Natural killer cell (primary cell): ENCODE results near the gene KLK12. TPM values are rescaled to one million over a fixed set of nuclear protein-coding genes. Genes with fewer than 3 reads are reported as not detected.

Experiments used
- ATAC-seq, 3 donors: fragments of 150-1000 bp in 2 of 3; fragments of 200-7000 bp in 1 of 3; cut with Tn5 transposase; 1 replicate in 1 of 3; 2 replicates in 2 of 3; pipeline ENCODE4 v1.10.0; 2021; ENCODE audit warnings: mild to moderate bottlenecking in 2 of 3, moderate library complexity in 2 of 3
- DNase-seq, 2 donors: peaks; one replicate each; pipeline versions ENCODE4 v3.0.0 to v3.0.0-alpha.2; 2013 to 2021; ENCODE audit warnings: mixed read lengths in 1 of 2
- H3K27ac ChIP-seq: one replicate; pipeline ENCODE4 v1.5.1; 2013; ENCODE audit warnings: mild to moderate bottlenecking, low read length
- H3K27me3 ChIP-seq: one replicate; pipeline ENCODE4 v1.6.1; 2013; ENCODE audit warnings: low read length; ENCODE audit not compliant: control insufficient read depth, insufficient read depth
- H3K36me3 ChIP-seq: one replicate; pipeline ENCODE4 v1.6.1; 2013; ENCODE audit warnings: low read length; ENCODE audit not compliant: control insufficient read depth, insufficient read depth
- H3K4me1 ChIP-seq: one replicate; pipeline ENCODE4 v1.6.1; 2013; ENCODE audit warnings: low read length; ENCODE audit not compliant: control insufficient read depth, insufficient read depth
- H3K4me3 ChIP-seq: one replicate; pipeline ENCODE4 v1.5.1; 2013; ENCODE audit warnings: low read length
- H3K9me3 ChIP-seq: one replicate; pipeline ENCODE4 v1.6.1; 2013; ENCODE audit warnings: low read length; ENCODE audit not compliant: control insufficient read depth, insufficient read depth
- H3K27ac Mint-ChIP-seq, 2 donors: one replicate each; pipeline ENCODE4 v1.8.0; 2022; ENCODE audit warnings: mild to moderate bottlenecking in 2 of 2, mixed read lengths in 2 of 2, moderate library complexity in 1 of 2
- H3K27me3 Mint-ChIP-seq, 2 donors: one replicate each; pipeline ENCODE4 v1.8.0; 2022; ENCODE audit warnings: low read depth in 2 of 2, mixed read lengths in 2 of 2
- H3K36me3 Mint-ChIP-seq: one replicate; pipeline ENCODE4 v1.8.0; 2022; ENCODE audit warnings: mixed read lengths
- H3K4me1 Mint-ChIP-seq, 2 donors: one replicate each; pipeline ENCODE4 v1.8.0; 2022; ENCODE audit warnings: mixed read lengths in 2 of 2
- H3K4me3 Mint-ChIP-seq: one replicate; pipeline ENCODE4 v1.8.0; 2022; ENCODE audit warnings: mild to moderate bottlenecking, moderate library complexity, mixed read lengths
- H3K9me3 Mint-ChIP-seq, 2 donors: one replicate each; pipeline ENCODE4 v1.8.0; 2022; ENCODE audit warnings: mixed read lengths in 2 of 2
- WGBS: methylation state at CpG from one replicate; pipeline ENCODE4 v1.1.7; 2013; ENCODE audit warnings: missing lambda C conversion rate; ENCODE audit not compliant: insufficient coverage; 5-methylcytosine and 5-hydroxymethylcytosine counted together
- intact Hi-C: fragments of 100-400 bp; cut with micrococcal nuclease; formaldehyde crosslinking; loops from one replicate; pipeline ENCODE4 v1.14.2; 2022
- total RNA-seq, 4 donors: library from RNA; stranded (reverse); fragments of 120-200 nt in 1 of 4; gene quantifications; one replicate each; pipeline versions ENCODE4 v1.2.3 to v1.2.4, GENCODE V29; 2013 to 2022
- TF ChIP-seq, protein P1 (sequence below): fragments of 200-600 bp; IDR thresholded peaks from one replicate; pipeline ENCODE4 v1.8.0; 2022; ENCODE audit warnings: antibody characterized with exemption

The KLK12 gene
- total RNA-seq, 3 donors from 2014 or later (not counting 1 experiment from before 2014, with no cell fraction given), result not detected

DNA sequence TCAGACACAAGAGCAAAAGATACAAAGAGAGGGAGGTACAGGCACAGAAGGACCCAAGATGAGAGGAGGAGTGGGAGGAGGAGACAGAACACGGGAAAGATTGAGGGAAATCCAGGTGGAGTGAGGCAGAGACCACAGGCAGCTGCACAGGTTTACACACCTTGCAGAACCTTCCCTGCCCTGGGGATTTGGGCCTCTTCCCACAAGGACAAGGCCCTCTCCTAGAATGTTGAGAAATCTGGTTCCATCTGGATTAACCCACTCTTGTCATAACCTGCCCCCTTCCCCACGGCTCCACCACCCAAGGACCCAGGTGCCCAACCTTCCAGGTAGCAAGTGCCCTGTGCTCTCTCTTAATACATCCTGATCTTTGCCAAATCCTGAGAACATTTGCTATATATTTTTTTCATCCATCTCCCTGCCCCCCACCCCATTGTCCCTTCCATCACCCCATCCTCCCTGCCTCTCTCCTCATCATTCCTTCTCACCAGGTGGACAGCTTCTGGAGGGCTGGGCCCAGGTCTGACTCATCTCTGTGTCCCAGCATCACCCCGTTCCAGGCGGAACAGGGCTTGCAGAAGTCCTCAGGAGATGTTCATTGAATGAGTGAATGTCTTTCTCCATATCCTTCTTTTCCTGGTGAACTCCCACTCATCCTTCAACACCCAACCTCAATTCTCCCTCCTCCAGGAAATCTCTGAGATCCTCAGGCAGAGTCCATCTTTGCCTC lies 24.6 kb downstream of the KLK12 start:
- DNase-seq, result no peak
- peaks cover 44 to 45% of the 10 kb centered on the region in 2 donors for H3K27me3 Mint-ChIP-seq
- H3K36me3 Mint-ChIP-seq, result no peaks in the 10 kb centered on the region
- TF ChIP-seq, protein P1, sequence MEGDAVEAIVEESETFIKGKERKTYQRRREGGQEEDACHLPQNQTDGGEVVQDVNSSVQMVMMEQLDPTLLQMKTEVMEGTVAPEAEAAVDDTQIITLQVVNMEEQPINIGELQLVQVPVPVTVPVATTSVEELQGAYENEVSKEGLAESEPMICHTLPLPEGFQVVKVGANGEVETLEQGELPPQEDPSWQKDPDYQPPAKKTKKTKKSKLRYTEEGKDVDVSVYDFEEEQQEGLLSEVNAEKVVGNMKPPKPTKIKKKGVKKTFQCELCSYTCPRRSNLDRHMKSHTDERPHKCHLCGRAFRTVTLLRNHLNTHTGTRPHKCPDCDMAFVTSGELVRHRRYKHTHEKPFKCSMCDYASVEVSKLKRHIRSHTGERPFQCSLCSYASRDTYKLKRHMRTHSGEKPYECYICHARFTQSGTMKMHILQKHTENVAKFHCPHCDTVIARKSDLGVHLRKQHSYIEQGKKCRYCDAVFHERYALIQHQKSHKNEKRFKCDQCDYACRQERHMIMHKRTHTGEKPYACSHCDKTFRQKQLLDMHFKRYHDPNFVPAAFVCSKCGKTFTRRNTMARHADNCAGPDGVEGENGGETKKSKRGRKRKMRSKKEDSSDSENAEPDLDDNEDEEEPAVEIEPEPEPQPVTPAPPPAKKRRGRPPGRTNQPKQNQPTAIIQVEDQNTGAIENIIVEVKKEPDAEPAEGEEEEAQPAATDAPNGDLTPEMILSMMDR, result no peak
- no peak overlapping the region for H3K27ac Mint-ChIP-seq
- H3K27me3 ChIP-seq, result no peaks in the 10 kb centered on the region
- no peaks in the 10 kb centered on the region for H3K9me3 Mint-ChIP-seq
- WGBS, result 71% methylated on average over 2 of the region's 4 CpGs
- no peaks in the 10 kb centered on the region for H3K9me3 ChIP-seq
- no peak overlapping the region for H3K4me3 Mint-ChIP-seq
- H3K36me3 ChIP-seq, result no peaks in the 10 kb centered on the region
- H3K27ac ChIP-seq, result no peak overlapping the region
- H3K4me1 ChIP-seq, result no peaks in the 10 kb centered on the region
- intact Hi-C loops, result no loop called here
- no peak for ATAC-seq
- H3K4me3 ChIP-seq, result no peak overlapping the region
- H3K4me1 Mint-ChIP-seq, result no peaks in the 10 kb centered on the region

DNA sequence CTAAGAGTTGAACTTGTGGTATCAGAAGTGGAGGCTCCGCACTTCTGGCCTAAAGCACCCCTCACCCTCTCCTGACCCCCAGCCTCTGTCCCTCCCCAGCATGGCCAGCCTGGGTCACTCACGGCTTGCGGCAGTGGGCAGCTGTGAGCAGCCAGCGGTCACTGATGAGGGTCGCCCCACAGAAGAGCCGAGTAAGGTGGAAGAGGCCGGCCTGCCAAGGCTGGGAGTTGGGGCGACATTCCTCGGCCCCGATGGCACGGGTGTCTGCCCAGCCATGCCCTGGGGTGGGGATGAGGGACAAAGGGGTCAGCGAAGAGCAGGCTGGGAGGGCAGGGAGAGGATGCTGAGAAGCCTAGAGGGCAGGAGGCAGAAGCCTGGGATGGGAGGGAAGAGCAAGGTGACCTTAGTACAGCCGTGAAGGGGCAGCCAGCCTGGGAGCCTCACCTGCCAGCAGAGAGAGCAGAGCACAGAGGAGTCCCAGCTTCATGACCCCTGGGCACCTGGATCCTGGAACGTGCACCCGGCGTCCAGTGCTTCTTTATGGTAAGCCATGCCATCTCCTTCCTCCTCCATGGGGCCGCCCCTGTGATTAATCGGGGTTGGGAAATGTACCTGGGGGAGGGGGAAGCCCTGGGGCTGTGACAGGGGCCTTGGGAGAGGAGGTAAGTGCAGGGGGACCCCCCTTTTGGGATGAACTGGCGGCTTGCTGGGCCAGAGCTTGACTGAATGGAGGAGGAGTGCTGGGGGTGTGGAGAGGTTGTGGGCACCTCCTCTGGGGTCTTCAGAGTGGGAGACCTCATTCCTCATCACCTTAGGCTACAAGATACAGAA lies 25.5 kb downstream of the KLK12 start:
- no peak for DNase-seq
- TF ChIP-seq, protein P1, result no peak
- no peak for ATAC-seq
- WGBS, result 70% methylated on average over 19 of the region's 19 CpGs
- no peak overlapping the region for H3K4me3 Mint-ChIP-seq
- H3K9me3 Mint-ChIP-seq, result no peaks in the 10 kb centered on the region
- no peak overlapping the region for H3K27ac Mint-ChIP-seq
- no peaks in the 10 kb centered on the region for H3K27me3 ChIP-seq
- intact Hi-C loops, result no loop called here
- no peaks in the 10 kb centered on the region for H3K4me1 Mint-ChIP-seq
- no peak overlapping the region for H3K27ac ChIP-seq
- no peaks in the 10 kb centered on the region for H3K36me3 Mint-ChIP-seq
- peaks cover 40 to 43% of the 10 kb centered on the region in 2 donors for H3K27me3 Mint-ChIP-seq
- H3K9me3 ChIP-seq, result no peaks in the 10 kb centered on the region
- H3K4me1 ChIP-seq, result no peaks in the 10 kb centered on the region
- no peaks in the 10 kb centered on the region for H3K36me3 ChIP-seq
- no peak overlapping the region for H3K4me3 ChIP-seq

DNA sequence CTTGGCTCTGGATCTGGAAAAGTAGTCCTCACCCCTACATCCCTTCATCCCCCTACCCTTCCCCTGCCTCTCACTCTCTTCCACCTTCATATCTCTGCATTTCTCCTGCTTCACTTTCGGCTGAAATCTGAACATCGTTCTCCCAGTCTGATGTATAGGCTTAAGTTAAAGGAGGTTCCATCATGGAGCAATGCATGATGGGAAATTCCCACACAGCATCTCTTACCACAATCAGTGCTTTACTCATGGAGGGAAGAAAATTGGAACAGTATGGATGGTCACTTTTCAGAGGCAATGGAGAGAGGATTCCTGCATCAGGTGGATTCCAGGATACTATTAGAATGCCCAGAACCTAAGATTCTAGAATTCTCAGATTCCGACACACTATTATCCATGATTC lies 27.3 kb downstream of the KLK12 start:
- peaks cover 0 to 2% of the 10 kb centered on the region in 2 donors for H3K4me1 Mint-ChIP-seq
- no peaks in the 10 kb centered on the region for H3K36me3 ChIP-seq
- H3K4me3 ChIP-seq, result no peak overlapping the region
- no peaks in the 10 kb centered on the region for H3K9me3 ChIP-seq
- H3K4me1 ChIP-seq, result no peaks in the 10 kb centered on the region
- H3K4me3 Mint-ChIP-seq, result no peak overlapping the region
- H3K27me3 ChIP-seq, result no peaks in the 10 kb centered on the region
- intact Hi-C loops, result no loop called here
- no peak overlapping the region for H3K27ac Mint-ChIP-seq
- TF ChIP-seq, protein P1, result no peak
- no peaks in the 10 kb centered on the region for H3K9me3 Mint-ChIP-seq
- ATAC-seq, result no peak
- H3K27me3 Mint-ChIP-seq, result peaks cover 33 to 39% of the 10 kb centered on the region in 2 donors
- 100% methylated on average over 1 of the region's 3 CpGs for WGBS
- DNase-seq, result no peak
- H3K36me3 Mint-ChIP-seq, result no peaks in the 10 kb centered on the region
- no peak overlapping the region for H3K27ac ChIP-seq
